Right lobe of liver (tissue), 6 donors: Measurements from ENCODE around the gene CXorf38. TPM values are rescaled to one million over a fixed set of nuclear protein-coding genes. Genes with fewer than 3 reads are reported as not detected.
A peak's percentile ranks its signal among the peaks of the same experiment; 100 is the strongest.

Experiments
- ATAC-seq, 4 donors: fragments of 200-7000 bp; cut with Tn5 transposase; one replicate each; pipeline ENCODE4 v1.9.1; 2020; ENCODE audit warnings: mild to moderate bottlenecking in 4 of 4, moderate library complexity in 4 of 4
- DNase-seq, 3 donors: peaks; one replicate each; pipeline ENCODE4 v3.0.0-alpha.2; 2020
- H3K27ac ChIP-seq, 3 donors: fragments of 200-600 bp; one replicate each; pipeline ENCODE4 v1.8.0; 2022
- H3K27me3 ChIP-seq, 2 donors: fragments of 200-600 bp; one replicate each; pipeline ENCODE4 v1.8.0; 2022
- H3K36me3 ChIP-seq, 4 donors: fragments of 200-600 bp; sonication (generic) in 1 of 4; one replicate each; pipeline versions ENCODE4 v1.5.1 to v1.8.0; 2017 to 2022; ENCODE audit warnings: control low read depth in 1 of 4
- H3K4me1 ChIP-seq, 4 donors: fragments of 200-600 bp; sonication (generic) in 1 of 4; one replicate each; pipeline versions ENCODE4 v1.5.1 to v1.8.0; 2017 to 2022; ENCODE audit warnings: control low read depth in 1 of 4
- H3K4me3 ChIP-seq, 3 donors: fragments of 200-600 bp; one replicate each; pipeline ENCODE4 v1.8.0; 2022
- H3K9me3 ChIP-seq, 4 donors: fragments of 200-600 bp; sonication (generic) in 1 of 4; one replicate each; pipeline versions ENCODE4 v1.5.1 to v1.8.0; 2017 to 2022; ENCODE audit warnings: control low read depth in 1 of 4
- CTCF ChIP-seq, 4 donors: fragments of 200-600 bp in 3 of 4; fragments of 450-650 bp in 1 of 4; IDR thresholded peaks; one replicate each; pipeline versions ENCODE4 v1.5.1 to v1.8.0; 2016 to 2022; ENCODE audit warnings: antibody characterized with exemption in 4 of 4, mild to moderate bottlenecking in 2 of 4
- POLR2A ChIP-seq: fragments of 450-650 bp; IDR thresholded peaks from one replicate; pipeline ENCODE4 v1.6.1; 2017; ENCODE audit warnings: antibody characterized with exemption, mild to moderate bottlenecking
- WGBS: methylation state at CpG from one replicate; pipeline ENCODE4 v1.1.6; 2018; ENCODE audit warnings: low coverage, low lambda C conversion rate; ENCODE audit not compliant: insufficient coverage; ENCODE audit errors: missing lambda C conversion rate; 5-methylcytosine and 5-hydroxymethylcytosine counted together
- intact Hi-C, 2 donors: fragments of 100-400 bp; cut with DNase I; formaldehyde crosslinking; loops; one replicate each; pipeline versions ENCODE4 v1.11.2 to v1.14.1; 2022
- long read RNA-seq: library from polyadenylated mRNA; unstranded; transcript quantifications from one replicate; pipeline ENCODE4 v2.0.0, GENCODE V29; 2019
- total RNA-seq, 6 experiments: library from RNA; depleted of rRNA in 2 of 6; stranded (reverse); fragments of >200 nt in 2 of 6; fragmentation: NEBNext Ultra II Directional in 3 of 6; extraction: Animal tissue kit (Norgen Biotek cat#: 25700) in 3 of 6; gene quantifications; one replicate each; pipeline versions ENCODE4 v1.1.0 to v1.2.4, GENCODE V29; 2016 to 2023
- donor health status: DM: no; HTN: yes; CAD: no.
- donor health status: DM: no; HTN: no; CAD: no.
- donor health status: DM: no; HTN: no; CAD: no.
- donor health status: DM: no; HTN: yes; CAD: no.
- donor health status: DM: no; HTN: yes; CAD: no.

The CXorf38 gene
- total RNA-seq = 10 to 100 TPM in 2 of 6 experiments, 1 to 10 TPM in 4; 4.8 to 13.9 (median 7.9) TPM
- long read RNA-seq = 0 reads

GRCh38 chrX:40647307-40648197, at the start of gene CXorf38:
TSS of gene CXorf38 (minus strand) at chrX:40647561. CDS start at chrX:40647520, 41 bp downstream.
- intact Hi-C loops = no loop called here
- Histone ChIP-seq H3K4me1 (peaks cover 0 to 22% (median 6%) of the 10 kb centered on the region in 4 donors), H3K9me3 (no peaks in the 10 kb centered on the region), H3K4me3 (peak within 1 kb of the TSS; percentile 76 to 85 (median 78)), H3K27ac (peak within 1 kb of the TSS; percentile 57 to 82 (median 76)), H3K36me3 (no peaks in the 10 kb centered on the region), H3K27me3 (no peaks in the 10 kb centered on the region)
- 21% methylated on average over 11 of the region's 66 CpGs for WGBS
- TF ChIP-seq CTCF (IDR thresholded peaks at IDR 0.05) (peak in 1 of 4 donors; percentile 5), POLR2A (peak; percentile 70)
- ATAC-seq (peak; percentile 61 to 86 (median 80)), DNase-seq (peak; percentile 91 to 96 (median 94))

GRCh38 chrX:40694802-40695201, 47.4 kb upstream of the CXorf38 start:
- H3K27me3 ChIP-seq = no peaks in the 10 kb centered on the region
- H3K9me3 ChIP-seq = no peaks in the 10 kb centered on the region
- WGBS = 77% methylated on average over 1 of the region's 1 CpG
- H3K27ac ChIP-seq = no peak overlapping the region
- intact Hi-C loops = no loop called here
- H3K36me3 ChIP-seq = peaks cover 0 to 6% (median 0%) of the 10 kb centered on the region in 4 donors
- H3K4me3 ChIP-seq = no peak overlapping the region
- ATAC-seq (no peak), DNase-seq (no peak)
- no peak for TF ChIP-seq POLR2A
- no peak for TF ChIP-seq CTCF (IDR thresholded peaks at IDR 0.05)
- no peaks in the 10 kb centered on the region for H3K4me1 ChIP-seq

GRCh38 chrX:40688929-40689328, 41.6 kb upstream of the CXorf38 start:
- H3K9me3 ChIP-seq = no peaks in the 10 kb centered on the region
- no peak overlapping the region for H3K27ac ChIP-seq
- H3K36me3 ChIP-seq = peaks cover 0 to 15% (median 5%) of the 10 kb centered on the region in 4 donors
- ATAC-seq (no peak), DNase-seq (no peak)
- H3K27me3 ChIP-seq = no peaks in the 10 kb centered on the region
- intact Hi-C loops = no loop called here
- H3K4me3 ChIP-seq = no peak overlapping the region
- no peaks in the 10 kb centered on the region for H3K4me1 ChIP-seq
- TF ChIP-seq POLR2A = no peak
- TF ChIP-seq CTCF (IDR thresholded peaks at IDR 0.05) = no peak

GRCh38 chrX:40687169-40687568, 39.8 kb upstream of the CXorf38 start:
- no peaks in the 10 kb centered on the region for H3K4me1 ChIP-seq
- H3K9me3 ChIP-seq = no peaks in the 10 kb centered on the region
- 75% methylated on average over 3 of the region's 3 CpGs for WGBS
- TF ChIP-seq CTCF (IDR thresholded peaks at IDR 0.05) = no peak
- no peak for TF ChIP-seq POLR2A
- DNase-seq (no peak), ATAC-seq (no peak)
- intact Hi-C loops = no loop called here
- H3K27me3 ChIP-seq = no peaks in the 10 kb centered on the region
- H3K27ac ChIP-seq = no peak overlapping the region
- H3K36me3 ChIP-seq = peaks cover 0 to 13% (median 5%) of the 10 kb centered on the region in 4 donors
- no peak overlapping the region for H3K4me3 ChIP-seq
